H1 (cell line): Measurements from ENCODE around the gene CCDC178. TPM values are rescaled to one million over a fixed set of nuclear protein-coding genes. Genes with fewer than 3 reads are reported as not detected.

Experiments
- CHD7 ChIP-seq: fragments of 300-600 bp; sonication (generic); IDR thresholded peaks from 2 replicates; pipeline ENCODE4 v1.7.1; 2012; ENCODE audit warnings: low read length, moderate library complexity, mild to moderate bottlenecking, inconsistent platforms; ENCODE audit not compliant: insufficient replicate concordance
- EP300 ChIP-seq, 2 experiments: IDR thresholded peaks; 1 replicate in 1 of 2; 2 replicates in 1 of 2; pipeline ENCODE4 v1.6.1; 2011 to 2012; ENCODE audit warnings: low read depth in 2 of 2, low read length in 2 of 2, mild to moderate bottlenecking in 2 of 2, borderline replicate concordance in 1 of 2, inconsistent platforms in 1 of 2, moderate library complexity in 1 of 2
- SIRT6 ChIP-seq: IDR thresholded peaks from one replicate; pipeline ENCODE4 v1.7.1; 2012; ENCODE audit warnings: low read length, inconsistent platforms
- SUZ12 ChIP-seq: fragments of 200-600 bp; sonication (generic); IDR thresholded peaks from 2 replicates; pipeline ENCODE4 v1.6.1; 2012; ENCODE audit warnings: mild to moderate bottlenecking, inconsistent platforms, low read length, moderate library complexity, mixed read lengths
- TAF7 ChIP-seq: optimal IDR thresholded peaks from 2 replicates; pipeline ENCODE3; 2011; ENCODE audit warnings: low read depth, mild to moderate bottlenecking, inconsistent platforms, low read length, moderate library complexity, borderline replicate concordance
- USF2 ChIP-seq: IDR thresholded peaks from 2 replicates; pipeline ENCODE4 v1.6.1; 2011; ENCODE audit warnings: low read length, improper control_type of control experiment
- YY1 ChIP-seq: IDR thresholded peaks from 2 replicates; pipeline ENCODE4 v1.6.1; 2011; ENCODE audit warnings: low read depth, mild to moderate bottlenecking, low read length
- polyA plus RNA-seq, 7 experiments: library from polyadenylated mRNA; depleted of rRNA in 3 of 7; stranded (reverse) in 5 of 7; unstranded in 2 of 7; fragments of >200 nt in 5 of 7; fragments of 200-250 nt in 2 of 7; gene quantifications; 1 replicate in 5 of 7; 2 replicates in 1 of 7; 4 replicates in 1 of 7; pipeline versions ENCODE4 v1.2.1 to v1.2.3, GENCODE V29; 2011 to 2013; ENCODE audit warnings: missing spikeins in 2 of 7, mixed read lengths in 2 of 7
- total RNA-seq: library from RNA; stranded (reverse); fragmentation: NEBNext Ultra II Directional; extraction: Animal tissue kit (Norgen Biotek cat#: 25700); gene quantifications from 2 replicates; pipeline ENCODE4 v1.2.1, GENCODE V29; 2021

CCDC178 gene
- total and polyA plus RNA-seq, 2 of the 8 experiments (the other 6 are each of a cell fraction or from before 2014, with no cell fraction given): not detected

- TF ChIP-seq CHD7 (peak; percentile 68), USF2 (no peak), EP300 (IDR thresholded peaks at IDR 0.05; ENCODE audit: borderline replicate concordance in 1 of 2, low read depth in 2 of 2, low read length in 2 of 2) (no peak), SIRT6 (no peak), TAF7 (no peak), SUZ12 (no peak), YY1 (no peak)
Observed at GRCh38 chr18:33231474-33232317, 208.8 kb downstream of the CCDC178 start (continued).
